BJ (cell line): Measurements from ENCODE around the gene NFATC1. TPM values are rescaled to one million over a fixed set of nuclear protein-coding genes. Genes with fewer than 3 reads are reported as not detected.

Experiments
- CTCF ChIA-PET: fragments of 350-600 bp; formaldehyde crosslinking; extraction: SDS; loops from one replicate; lab custom pipeline; 2021; ENCODE audit warnings: antibody characterized with exemption, inconsistent platforms; lab: Yijun Ruan, JAX
- POLR2A ChIA-PET: fragments of 300-600 bp; sonication (Branson Sonifier 250); formaldehyde crosslinking; extraction: SDS; loops from one replicate; lab custom pipeline; 2021; ENCODE audit warnings: antibody characterized with exemption; lab: Charles Lee
- DNase-seq: peaks from one replicate; pipeline ENCODE4 v3.0.0-alpha.2; 2011; ENCODE audit warnings: low read depth
- H3K27me3 ChIP-seq: 2 replicates; pipeline ENCODE4 v1.6.0; 2011; ENCODE audit warnings: low read length; ENCODE audit not compliant: control insufficient read depth, insufficient read depth
- H3K36me3 ChIP-seq: 2 replicates; pipeline ENCODE4 v1.5.1; 2011; ENCODE audit warnings: low read length; ENCODE audit not compliant: control insufficient read depth, insufficient read depth
- H3K4me3 ChIP-seq: 2 replicates; pipeline ENCODE4 v1.5.1; 2011; ENCODE audit warnings: low read depth, mild to moderate bottlenecking, control low read depth, low read length
- CTCF ChIP-seq: IDR thresholded peaks from 2 replicates; pipeline ENCODE4 v1.5.1; 2011; ENCODE audit warnings: low read depth, mild to moderate bottlenecking, control low read depth, inconsistent platforms, low read length, moderate library complexity; ENCODE audit not compliant: insufficient read depth
- polyA plus RNA-seq: library from polyadenylated mRNA; depleted of rRNA; stranded (reverse); fragments of >200 nt; gene quantifications from 2 replicates; pipeline ENCODE4 v1.2.3, GENCODE V29; 2011

NFATC1 gene
- polyA plus RNA-seq, 1 experiment, result 1.2 TPM

- TF ChIP-seq CTCF, result no peak
- POLR2A ChIA-PET, result no interaction called here
- Histone ChIP-seq H3K27me3 (no peaks in the 10 kb centered on the region), H3K36me3 (no peaks in the 10 kb centered on the region), H3K4me3 (no peak overlapping the region)
- CTCF ChIA-PET, result no interaction called here
- no peak for DNase-seq
Observed at GRCh38 chr18:79440316-79441110, 44.8 kb downstream of the NFATC1 start.

GRCh38 chr18:79441420-79441819, 45.7 kb downstream of the NFATC1 start:
- no peaks in the 10 kb centered on the region for H3K27me3 ChIP-seq
- ChIA-PET POLR2A (no interaction called here), CTCF (no interaction called here)
- no peak for DNase-seq
- no peak for TF ChIP-seq CTCF
- H3K36me3 ChIP-seq, result no peaks in the 10 kb centered on the region
- no peak overlapping the region for H3K4me3 ChIP-seq

- POLR2A ChIA-PET, result no interaction called here
- no peak for DNase-seq
Observed at GRCh38 chr18:79442508-79443221, 46.9 kb downstream of the NFATC1 start.

GRCh38 chr18:79445221-79445620, 49.5 kb downstream of the NFATC1 start:
- Histone ChIP-seq H3K4me3 (no peak overlapping the region), H3K36me3 (no peaks in the 10 kb centered on the region), H3K27me3 (no peaks in the 10 kb centered on the region)
- no peak for TF ChIP-seq CTCF
- DNase-seq, result no peak
- POLR2A ChIA-PET, result no interaction called here
- CTCF ChIA-PET, result no interaction called here

More at GRCh38 chr18:79442508-79443221, 46.9 kb downstream of the NFATC1 start:
- TF ChIP-seq CTCF, result no peak
- no peak overlapping the region for H3K4me3 ChIP-seq
- CTCF ChIA-PET, result no interaction called here
- H3K36me3 ChIP-seq, result no peaks in the 10 kb centered on the region
- no peaks in the 10 kb centered on the region for H3K27me3 ChIP-seq
